NCI-H345 treated with DMSO at 0.1 percent for 48 hours (cell line): ENCODE measurements around the gene TRPM2.
"Not testable (repeated sequence)": the region's sequence is repeated elsewhere in the genome, so short reads cannot be mapped to it uniquely, and the experiment has no call there.

Experiments used
- DNase-seq: peaks from one replicate; lab custom pipeline; 2025; ENCODE audit not compliant: unreplicated experiment; lab: John Stamatoyannopoulos, UW

The TRPM2 gene

GRCh38 chr21:44392916-44393315 lies 39.5 kb downstream of the TRPM2 start:
- DNase-seq, result no peak

- no peak for DNase-seq
Measured at GRCh38 chr21:44394733-44395132, 41.3 kb downstream of the TRPM2 start.

GRCh38 chr21:44395260-44395659 lies 41.8 kb downstream of the TRPM2 start:
- DNase-seq, result no peak

- DNase-seq, result not testable (repeated sequence)
Measured at GRCh38 chr21:44396803-44397202, 43.4 kb downstream of the TRPM2 start.

- no peak for DNase-seq
Measured at GRCh38 chr21:44397431-44398031, 44.1 kb downstream of the TRPM2 start.

- DNase-seq, result no peak
Measured at GRCh38 chr21:44398499-44398898, 45.1 kb downstream of the TRPM2 start.

- no peak for DNase-seq
Measured at GRCh38 chr21:44399151-44399954, 45.9 kb downstream of the TRPM2 start.

- no peak for DNase-seq
Measured at GRCh38 chr21:44399955-44400790, 46.8 kb downstream of the TRPM2 start.

- no peak for DNase-seq
Measured at GRCh38 chr21:44400791-44401385, 47.5 kb downstream of the TRPM2 start.

GRCh38 chr21:44401386-44402160 lies 48.2 kb downstream of the TRPM2 start:
- no peak for DNase-seq

GRCh38 chr21:44402323-44403105 lies 49.1 kb downstream of the TRPM2 start:
- DNase-seq, result no peak

- no peak for DNase-seq
Measured at GRCh38 chr21:44403106-44404020, 49.9 kb downstream of the TRPM2 start.

- not testable (repeated sequence) for DNase-seq
Measured at GRCh38 chr21:44404482-44404881, 51.1 kb downstream of the TRPM2 start.

- no peak for DNase-seq
Measured at GRCh38 chr21:44405091-44405947, 51.9 kb downstream of the TRPM2 start.

GRCh38 chr21:44405948-44406872 lies 52.8 kb downstream of the TRPM2 start:
- DNase-seq, result no peak

- DNase-seq, result no peak
Measured at GRCh38 chr21:44406953-44407352, 53.5 kb downstream of the TRPM2 start.

- no peak for DNase-seq
Measured at GRCh38 chr21:44407493-44407892, 54.1 kb downstream of the TRPM2 start.
